H9 (cell line): ENCODE data around the gene FMC1. TPM values are rescaled to one million over a fixed set of nuclear protein-coding genes. Genes with fewer than 3 reads are reported as not detected.

ENCODE experiments used
- DNase-seq: peaks from one replicate; pipeline ENCODE4 v3.0.0-alpha.2; 2017
- H2AFZ ChIP-seq: one replicate; pipeline ENCODE4 v1.6.1; 2013; ENCODE audit warnings: mild to moderate bottlenecking, low read length, control low read depth, moderate library complexity
- H2AK5ac ChIP-seq: 2 replicates; pipeline ENCODE4 v1.6.1; 2013; ENCODE audit warnings: low read length, control low read depth, mixed read lengths; ENCODE audit not compliant: insufficient read length
- H2BK120ac ChIP-seq: one replicate; pipeline ENCODE4 v1.6.1; 2013; ENCODE audit warnings: low read depth, mild to moderate bottlenecking, low read length, control low read depth, inconsistent platforms; ENCODE audit not compliant: poor library complexity, severe bottlenecking
- H2BK12ac ChIP-seq: 2 replicates; pipeline ENCODE4 v1.6.1; 2013; ENCODE audit warnings: low read length, control low read depth, mixed read lengths, low read depth; ENCODE audit not compliant: insufficient read length
- H2BK15ac ChIP-seq: 2 replicates; pipeline ENCODE4 v1.6.1; 2013; ENCODE audit warnings: low read depth, low read length, control low read depth
- H2BK20ac ChIP-seq: one replicate; pipeline ENCODE4 v1.6.1; 2013; ENCODE audit warnings: low read depth, mild to moderate bottlenecking, low read length, control low read depth, inconsistent platforms; ENCODE audit not compliant: poor library complexity, severe bottlenecking
- H2BK5ac ChIP-seq: 2 replicates; pipeline ENCODE4 v1.6.1; 2013; ENCODE audit warnings: low read length, control low read depth, mixed read lengths; ENCODE audit not compliant: insufficient read length
- H3K14ac ChIP-seq: 2 replicates; pipeline ENCODE4 v1.6.1; 2013; ENCODE audit warnings: low read length, control low read depth; ENCODE audit not compliant: insufficient read depth
- H3K18ac ChIP-seq: 2 replicates; pipeline ENCODE4 v1.6.1; 2013; ENCODE audit warnings: low read depth, mild to moderate bottlenecking, mixed read lengths, low read length, control low read depth; ENCODE audit not compliant: insufficient read length
- H3K23ac ChIP-seq: 2 replicates; pipeline ENCODE4 v1.6.1; 2013; ENCODE audit warnings: low read length, control low read depth, mixed read lengths, low read depth; ENCODE audit not compliant: insufficient read length
- H3K23me2 ChIP-seq: 2 replicates; pipeline ENCODE4 v1.6.1; 2013; ENCODE audit warnings: low read depth, mild to moderate bottlenecking, mixed read lengths, low read length, control low read depth; ENCODE audit not compliant: insufficient read length, poor library complexity, severe bottlenecking
- H3K27ac ChIP-seq: 2 replicates; pipeline ENCODE4 v1.5.1; 2013; ENCODE audit warnings: low read length, control low read depth, mixed read lengths, low read depth; ENCODE audit not compliant: insufficient read length
- H3K27me3 ChIP-seq: 2 replicates; pipeline ENCODE4 v1.6.1; 2013; ENCODE audit warnings: low read length, control low read depth, inconsistent platforms; ENCODE audit not compliant: insufficient read depth
- H3K4ac ChIP-seq: 2 replicates; pipeline ENCODE4 v1.6.1; 2013; ENCODE audit warnings: low read depth, mild to moderate bottlenecking, control low read depth, inconsistent platforms, low read length, moderate library complexity
- H3K4me1 ChIP-seq: 2 replicates; pipeline ENCODE4 v1.6.1; 2013; ENCODE audit warnings: low read length, control low read depth, inconsistent platforms; ENCODE audit not compliant: insufficient read depth
- H3K4me2 ChIP-seq: 2 replicates; pipeline ENCODE4 v1.6.1; 2013; ENCODE audit warnings: low read length, control low read depth, mixed read lengths; ENCODE audit not compliant: insufficient read length, insufficient read depth
- H3K56ac ChIP-seq: 2 replicates; pipeline ENCODE4 v1.6.1; 2013; ENCODE audit warnings: low read depth, mild to moderate bottlenecking, mixed read lengths, low read length, control low read depth; ENCODE audit not compliant: insufficient read length
- H3K79me1 ChIP-seq: 2 replicates; pipeline ENCODE4 v1.6.1; 2013; ENCODE audit warnings: low read depth, mild to moderate bottlenecking, moderate library complexity, low read length, control low read depth, inconsistent platforms; ENCODE audit not compliant: insufficient read depth, poor library complexity, severe bottlenecking
- H3K79me2 ChIP-seq: 2 replicates; pipeline ENCODE4 v1.6.1; 2013; ENCODE audit warnings: low read length, control low read depth, inconsistent platforms; ENCODE audit not compliant: insufficient read depth
- H3K9ac ChIP-seq: 2 replicates; pipeline ENCODE4 v1.6.1; 2013; ENCODE audit warnings: low read length, control low read depth, mixed read lengths; ENCODE audit not compliant: insufficient read length; ENCODE audit errors: extremely low read depth
- H3K9me3 ChIP-seq: one replicate; pipeline ENCODE4 v1.6.1; 2013; ENCODE audit warnings: low read depth, low read length, inconsistent platforms; ENCODE audit not compliant: control insufficient read depth
- H3T11ph ChIP-seq: one replicate; pipeline ENCODE4 v1.6.1; 2013; ENCODE audit warnings: mild to moderate bottlenecking, low read length, control low read depth, inconsistent platforms
- H4K20me1 ChIP-seq: one replicate; pipeline ENCODE4 v1.6.1; 2013; ENCODE audit not compliant: control insufficient read depth, insufficient read length, insufficient read depth
- H4K5ac ChIP-seq: 2 replicates; pipeline ENCODE4 v1.6.1; 2013; ENCODE audit warnings: low read depth, mild to moderate bottlenecking, mixed read lengths, low read length, control low read depth; ENCODE audit not compliant: insufficient read length
- H4K8ac ChIP-seq: replicated peaks from 2 replicates; pipeline ENCODE4 v1.6.1; 2013; ENCODE audit warnings: low read length, control low read depth, mixed read lengths, low read depth; ENCODE audit not compliant: insufficient read length
- H4K91ac ChIP-seq: 2 replicates; pipeline ENCODE4 v1.6.1; 2013; ENCODE audit warnings: low read depth, mild to moderate bottlenecking, moderate library complexity, mixed read lengths, low read length, control low read depth; ENCODE audit not compliant: insufficient read length
- H3K27ac Mint-ChIP-seq, 3 experiments: 2 replicates in 2 of 3; 3 replicates in 1 of 3; pipeline ENCODE4 v1.8.0; 2020 to 2021; ENCODE audit warnings: mixed read lengths in 3 of 3, mild to moderate bottlenecking in 1 of 3, moderate library complexity in 1 of 3
- H3K27me3 Mint-ChIP-seq: 2 replicates; pipeline ENCODE4 v1.8.0; 2021; ENCODE audit warnings: low read depth, mild to moderate bottlenecking, moderate library complexity, mixed read lengths
- H3K36me3 Mint-ChIP-seq, 3 experiments: 2 replicates in 2 of 3; 3 replicates in 1 of 3; pipeline ENCODE4 v1.8.0; 2020 to 2021; ENCODE audit warnings: low read depth in 3 of 3, mixed read lengths in 3 of 3; ENCODE audit not compliant: insufficient read depth in 1 of 3
- H3K4me1 Mint-ChIP-seq, 2 experiments: 2 replicates each; pipeline ENCODE4 v1.8.0; 2020; ENCODE audit warnings: mixed read lengths in 2 of 2
- H3K4me3 Mint-ChIP-seq, 2 experiments: 2 replicates in 1 of 2; 3 replicates in 1 of 2; pipeline ENCODE4 v1.8.0; 2020 to 2021; ENCODE audit warnings: mild to moderate bottlenecking in 2 of 2, mixed read lengths in 2 of 2, moderate library complexity in 1 of 2
- H3K9me3 Mint-ChIP-seq, 2 experiments: 2 replicates in 1 of 2; 3 replicates in 1 of 2; pipeline ENCODE4 v1.8.0; 2020; ENCODE audit warnings: mild to moderate bottlenecking in 2 of 2, mixed read lengths in 2 of 2, moderate library complexity in 1 of 2
- CTCF ChIP-seq: fragments of 200-600 bp; sonication (generic); conservative IDR thresholded peaks from 3 replicates; pipeline ENCODE4 v1.8.0; 2021; ENCODE audit warnings: antibody characterized with exemption, mild to moderate bottlenecking
- WGBS: extraction: QIAGEN DNeasy Blood & Tissue Kit; methylation state at CpG from one replicate; pipeline ENCODE4 v1.1.7; 2013; ENCODE audit warnings: missing lambda C conversion rate, low lambda C conversion rate, mixed read lengths; ENCODE audit not compliant: insufficient read length; ENCODE audit errors: extremely low coverage; 5-methylcytosine and 5-hydroxymethylcytosine counted together
- total RNA-seq: library from RNA; stranded (reverse); gene quantifications from 2 replicates; pipeline ENCODE4 v1.2.1, GENCODE V29; 2021

The FMC1 gene
- total RNA-seq, 1 experiment from 2014 or later, result 10.9 TPM

GRCh38 chr7:139339698-139340036, 1.5 kb upstream of the FMC1 start:
- Mint-ChIP-seq H3K27ac (peak overlapping the region in 2 of 3 experiments; percentile 99 to 100; a peak in 4 of 7 replicates), H3K4me1 (peaks cover 7 to 11% of the 10 kb centered on the region in 2 experiments), H3K27me3 (peaks cover 14% of the 10 kb centered on the region), H3K9me3 (peaks cover 10 to 14% of the 10 kb centered on the region in 2 experiments; a peak in 4 of 5 replicates), H3K4me3 (peak overlapping the region; percentile 91 to 95), H3K36me3 (peaks cover 5 to 15% (median 8%) of the 10 kb centered on the region in 3 experiments; a peak in 6 of 7 replicates)
- no peak overlapping the region for H3K23ac ChIP-seq
- no peak overlapping the region for H4K5ac ChIP-seq
- no peaks in the 10 kb centered on the region for H3K9me3 ChIP-seq
- H3K9ac ChIP-seq, result no peak overlapping the region
- H3K27ac ChIP-seq, result no peak overlapping the region
- no peak overlapping the region for H2BK12ac ChIP-seq
- no peak overlapping the region for H2AK5ac ChIP-seq
- no peaks in the 10 kb centered on the region for H3K79me1 ChIP-seq
- no peak overlapping the region for H2BK15ac ChIP-seq
- no peaks in the 10 kb centered on the region for H3K27me3 ChIP-seq
- no peak for TF ChIP-seq CTCF
- H2BK20ac ChIP-seq, result no peak overlapping the region
- H4K8ac ChIP-seq, result no peak overlapping the region
- WGBS, result no CpG with 5 or more reads among the region's 13 CpGs
- no peak overlapping the region for H3T11ph ChIP-seq
- no peak overlapping the region for H2BK5ac ChIP-seq
- H3K14ac ChIP-seq, result no peak overlapping the region
- H3K4me1 ChIP-seq, result no peaks in the 10 kb centered on the region
- no peaks in the 10 kb centered on the region for H4K20me1 ChIP-seq
- H3K4ac ChIP-seq, result no peak overlapping the region
- peaks cover 3% of the 10 kb centered on the region for H3K23me2 ChIP-seq
- no peak for DNase-seq
- H3K18ac ChIP-seq, result no peak overlapping the region
- no peak overlapping the region for H2AFZ ChIP-seq
- H4K91ac ChIP-seq, result no peak overlapping the region
- no peaks in the 10 kb centered on the region for H3K79me2 ChIP-seq
- no peak overlapping the region for H3K4me2 ChIP-seq
- H2BK120ac ChIP-seq, result no peak overlapping the region
- no peak overlapping the region for H3K56ac ChIP-seq
